Measurements from ENCODE around the gene AHCTF1.

GRCh38 chr1:246789454-246790339 lies 142.1 kb downstream of the AHCTF1 start:
- TF ChIP-seq CTCF (IDR thresholded peaks at IDR 0.05), result no peak
- no peak for TF ChIP-seq EP300 (IDR thresholded peaks at IDR 0.05)

Measured in sigmoid colon (tissue), 4 donors.